ENCODE data around the gene MCRIP1.

MCRIP1 gene

DNA sequence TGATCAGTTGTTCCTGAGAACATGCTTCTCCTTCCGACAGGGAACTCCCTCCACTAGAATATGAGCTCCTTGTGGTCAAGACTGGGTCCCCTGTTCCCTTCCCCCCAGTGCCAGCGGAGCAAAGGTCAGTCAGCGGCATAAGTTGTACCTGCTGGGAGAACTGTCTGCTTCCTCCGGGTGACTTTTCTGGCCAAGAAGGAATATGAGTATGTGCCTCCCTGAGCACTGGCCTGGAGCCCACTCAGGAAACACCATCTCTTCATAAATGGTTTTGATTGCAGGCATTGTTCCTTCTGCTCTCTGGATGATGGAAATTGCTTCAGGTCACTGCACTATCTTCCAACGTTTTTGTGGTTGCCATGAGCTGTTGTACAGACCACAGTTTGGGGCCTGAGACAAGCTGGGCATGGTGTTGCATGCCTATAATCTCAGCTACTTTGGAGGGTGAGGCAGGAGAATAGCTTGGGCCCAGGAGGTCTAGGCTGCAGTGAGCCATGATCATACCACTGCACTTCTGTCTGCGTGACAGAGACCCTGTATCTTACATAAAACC lies 30.1 kb upstream of the MCRIP1 start:
- in situ Hi-C loops (cut with MboI; ENCODE audit: low sequenced_read_pairs) = no loop called here

DNA sequence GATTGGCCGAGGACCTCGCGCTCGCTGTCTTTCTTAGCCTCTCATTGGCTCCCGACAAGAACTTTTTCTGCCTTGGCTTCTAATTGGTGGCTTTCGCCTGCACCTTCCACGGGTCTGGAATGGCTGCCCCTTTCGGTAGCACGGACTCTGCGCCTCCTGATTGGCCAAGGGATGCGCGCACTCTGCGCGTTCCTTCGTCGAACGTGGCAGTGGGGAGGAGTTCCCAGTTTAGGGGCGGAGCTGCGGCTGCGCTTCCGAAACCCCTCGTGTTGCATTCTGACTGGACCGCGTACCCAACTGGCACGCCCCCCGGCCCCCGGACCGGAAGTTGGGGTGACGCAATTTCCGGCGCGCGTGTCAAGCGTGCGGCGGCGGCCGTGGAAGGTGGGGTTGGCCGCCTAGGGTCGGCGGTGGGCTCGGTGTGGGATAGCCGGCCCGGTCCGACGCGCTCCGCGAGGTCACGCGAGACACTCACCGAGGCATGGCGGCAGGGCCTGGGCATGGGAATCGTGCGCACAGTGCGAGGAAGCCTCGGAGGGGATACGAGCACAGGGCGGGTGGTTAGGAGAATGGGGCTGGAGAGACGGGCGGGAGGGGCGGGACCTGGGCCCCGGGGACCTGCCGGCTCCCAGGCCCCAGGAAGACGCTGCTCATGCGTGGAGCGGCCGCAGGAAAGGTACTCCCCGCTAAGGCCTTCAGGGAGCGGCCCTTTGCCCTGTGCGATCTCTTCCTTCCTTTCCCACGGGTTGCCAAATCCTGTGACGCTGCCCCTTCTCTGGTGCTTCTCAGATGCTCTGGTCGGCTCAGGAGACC lies 27.9 kb upstream of the MCRIP1 start:
- in situ Hi-C loops (cut with MboI; ENCODE audit: low sequenced_read_pairs) = no loop called here

DNA sequence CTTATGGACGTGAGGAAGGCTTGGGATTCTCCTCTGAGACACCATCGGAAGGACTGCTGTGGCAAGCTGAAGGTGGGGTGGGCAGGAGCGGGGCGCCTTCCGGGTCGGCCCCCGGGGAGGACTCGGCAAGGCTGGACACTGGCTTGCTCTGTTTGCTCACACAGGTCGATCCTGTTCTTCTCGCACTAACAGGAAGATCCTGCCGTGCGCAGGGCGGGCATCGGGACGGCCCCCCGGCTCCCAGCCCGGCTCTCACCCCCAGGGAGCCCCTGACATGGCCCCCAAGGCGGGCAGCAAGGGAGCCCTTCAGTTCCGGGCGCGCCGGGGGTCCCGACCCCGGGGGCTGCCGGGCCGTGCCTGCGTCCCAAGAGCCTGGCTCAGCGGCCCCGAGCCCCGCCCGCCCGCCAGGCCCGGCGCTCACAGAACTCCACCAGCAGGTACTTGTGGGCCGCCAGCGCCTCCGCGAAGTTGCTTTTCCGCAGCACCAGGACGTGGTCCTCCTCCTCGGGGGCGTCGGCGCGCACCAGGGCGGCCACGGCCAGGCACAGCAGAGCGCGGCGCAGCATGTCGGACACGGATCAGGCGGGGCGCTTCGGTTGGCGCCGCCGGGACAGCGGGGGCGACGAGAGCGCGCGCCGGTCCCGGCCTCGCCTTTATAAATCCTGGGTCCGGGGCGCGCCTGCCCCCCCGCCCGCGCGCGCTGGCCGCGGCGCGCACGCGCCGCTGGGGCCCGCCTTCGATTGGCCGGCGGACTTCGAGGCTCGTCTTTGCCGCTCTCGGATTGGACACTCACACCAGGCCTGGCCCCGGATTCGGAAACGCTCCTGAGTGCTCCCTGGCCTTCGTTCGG lies 27.0 kb upstream of the MCRIP1 start, which contains the start of gene P4HB:
P4HB (minus strand) TSS at position 630 of the 850 bp plus-strand sequence; CDS start at position 566, 64 bp downstream.
- in situ Hi-C loops (cut with MboI; ENCODE audit: low sequenced_read_pairs) = no loop called here

DNA sequence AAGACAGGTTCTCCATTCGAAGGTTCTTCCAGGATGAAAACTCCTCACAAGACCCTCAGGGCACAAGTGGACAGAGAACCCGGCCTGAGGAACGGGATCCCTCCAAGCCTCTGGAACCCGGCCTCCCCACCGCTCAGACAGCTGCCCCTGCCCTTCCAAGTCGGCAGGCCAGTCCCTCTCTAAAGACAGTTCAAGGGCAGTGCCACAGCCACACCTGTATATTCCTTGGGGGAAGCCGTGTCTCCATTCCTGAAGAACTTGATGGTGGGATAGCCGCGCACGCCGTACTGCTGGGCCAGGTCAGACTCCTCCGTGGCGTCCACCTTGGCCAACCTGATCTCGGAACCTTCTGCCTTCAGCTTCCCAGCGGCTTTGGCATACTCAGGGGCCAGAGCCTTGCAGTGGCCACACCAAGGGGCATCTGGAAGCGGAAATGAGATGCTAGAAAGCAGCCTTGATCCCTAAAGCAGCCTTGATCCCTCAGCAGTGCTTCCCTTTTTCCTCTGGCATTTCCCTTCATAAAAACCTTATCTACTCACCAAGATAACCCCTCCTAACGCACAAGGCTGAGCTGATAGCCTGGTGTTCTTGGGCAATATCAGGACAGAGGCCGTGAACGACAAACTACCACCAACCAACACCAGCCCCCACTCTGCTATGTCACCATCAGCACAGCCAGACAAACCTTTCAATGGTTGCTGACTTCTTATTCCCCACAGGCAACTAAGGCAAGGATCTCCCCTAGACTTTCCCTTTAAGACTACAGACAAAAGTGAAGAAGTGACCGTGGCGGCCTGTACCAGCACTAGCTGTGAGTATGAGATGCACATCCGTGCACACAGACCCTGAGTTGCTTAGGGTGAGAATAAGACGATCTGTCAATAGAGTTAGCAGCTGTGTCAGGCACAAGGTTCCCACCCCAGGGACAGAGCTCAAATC lies 26.1 kb upstream of the MCRIP1 start:
- in situ Hi-C loops (cut with MboI; ENCODE audit: low sequenced_read_pairs) = no loop called here

DNA sequence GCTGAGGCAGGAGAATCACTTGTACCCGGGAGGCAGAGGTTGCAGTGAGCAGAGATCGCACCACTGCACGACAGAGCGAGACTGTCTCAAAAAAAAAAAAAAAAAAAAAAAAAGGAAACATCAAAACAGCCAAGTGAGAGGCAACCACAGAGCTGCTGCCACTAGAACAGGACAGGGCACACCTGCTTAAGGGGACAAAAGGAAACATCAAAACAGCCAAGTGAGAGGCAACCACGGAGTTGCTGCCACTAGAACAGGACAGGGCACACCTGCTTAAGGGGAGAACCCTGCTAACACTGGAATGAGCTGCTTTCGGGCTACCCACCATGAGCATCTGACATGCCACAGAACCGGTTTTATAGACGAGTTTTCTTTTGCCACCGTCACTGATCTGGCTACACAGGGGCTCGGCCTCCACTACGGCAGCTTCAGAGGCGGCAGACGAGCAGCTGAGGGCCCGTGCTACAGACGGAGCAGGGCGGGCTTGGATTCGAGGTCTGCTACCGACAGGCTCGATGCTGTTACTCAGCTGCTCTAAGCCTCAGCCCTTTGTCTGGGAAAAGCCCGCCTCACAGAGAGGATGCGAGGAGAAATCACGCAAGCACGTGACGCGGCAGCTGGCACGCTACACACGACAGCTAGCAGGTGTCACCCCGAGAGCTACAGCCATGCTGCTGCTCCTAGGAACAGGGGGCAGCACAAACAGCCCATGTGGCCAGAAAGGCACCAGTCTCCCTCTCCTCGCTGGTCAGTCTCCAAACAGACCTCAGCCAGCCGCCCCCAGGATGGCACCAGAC lies 25.3 kb upstream of the MCRIP1 start:
- in situ Hi-C loops (cut with MboI; ENCODE audit: low sequenced_read_pairs) = no loop called here

DNA sequence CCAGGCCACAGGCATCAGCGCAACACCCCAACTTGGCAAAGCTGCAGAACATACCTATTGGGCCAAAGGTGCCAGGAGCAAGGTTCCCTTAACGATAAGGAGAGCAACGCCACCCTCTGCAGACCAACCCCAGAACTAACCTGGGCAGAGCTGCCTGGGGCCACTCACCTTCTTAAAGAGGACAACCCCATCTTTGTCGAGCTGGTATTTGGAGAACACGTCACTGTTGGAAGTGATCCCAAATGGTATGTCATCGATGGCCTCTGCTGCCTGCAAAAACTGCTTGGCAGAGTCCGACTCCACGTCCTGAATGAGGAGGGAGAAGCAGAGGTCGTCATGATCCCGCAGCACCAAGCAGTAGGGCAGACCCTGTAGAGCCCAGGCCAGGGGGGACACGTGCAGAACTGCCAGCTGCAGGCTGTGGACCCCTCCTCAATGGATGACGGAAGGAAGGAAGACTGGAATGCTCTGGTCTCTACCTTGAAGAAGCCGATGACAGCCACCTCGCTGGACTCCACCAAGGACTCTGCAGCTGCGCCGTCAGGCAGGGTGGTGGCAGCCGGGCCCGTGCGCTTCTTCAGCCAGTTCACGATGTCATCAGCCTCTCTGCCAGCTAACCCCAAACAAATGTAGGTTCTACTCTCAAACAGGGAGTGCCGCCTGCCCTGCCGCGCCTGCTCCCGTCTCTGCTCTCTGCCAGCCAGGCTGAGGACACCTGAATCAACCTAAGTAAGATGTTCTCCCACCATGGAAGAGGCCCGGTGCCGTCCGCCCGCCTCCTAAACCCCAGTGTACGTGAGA lies 22.1 kb upstream of the MCRIP1 start:
- in situ Hi-C loops (cut with MboI; ENCODE audit: low sequenced_read_pairs) = no loop called here

DNA sequence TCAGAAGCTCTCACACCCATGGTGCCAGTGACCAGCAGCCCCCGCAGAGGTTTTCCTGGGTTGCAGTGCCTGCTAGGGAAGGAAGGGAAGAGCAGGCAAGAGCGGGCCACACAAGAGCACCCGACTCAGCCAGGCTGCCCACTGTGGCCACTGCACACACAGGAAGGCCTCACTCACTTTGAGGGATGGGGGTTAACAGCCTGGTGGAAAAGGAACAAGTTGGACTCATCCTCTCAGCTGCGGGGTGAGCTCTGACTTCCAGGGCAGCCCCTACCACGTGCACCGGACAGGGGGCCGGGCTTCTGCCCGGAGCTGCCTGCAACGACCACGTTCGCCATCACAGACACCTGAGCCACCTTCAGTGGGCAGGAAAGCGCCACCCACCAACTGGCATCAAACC lies 19.1 kb upstream of the MCRIP1 start:
- in situ Hi-C loops (cut with MboI; ENCODE audit: low sequenced_read_pairs) = no loop called here

DNA sequence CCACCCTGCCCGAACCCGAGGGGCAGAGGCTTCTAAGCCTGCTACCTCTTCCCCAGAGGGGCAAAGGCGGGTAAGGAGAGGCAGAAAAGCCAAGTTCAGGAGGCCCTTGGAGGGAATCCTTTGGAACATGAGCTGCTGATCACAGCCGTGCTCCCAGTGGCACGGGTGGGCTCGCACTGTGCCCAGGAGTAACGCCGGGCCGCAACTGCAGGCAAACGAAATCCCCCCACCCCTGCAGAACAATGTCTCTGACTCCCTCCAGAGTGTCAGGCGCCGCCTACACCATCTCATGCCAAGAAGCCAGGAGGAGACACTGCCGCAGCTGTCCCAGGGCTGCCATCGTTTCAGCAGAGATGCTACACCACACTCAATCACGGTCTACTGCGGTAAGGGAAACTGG lies 18.3 kb upstream of the MCRIP1 start:
- in situ Hi-C loops (cut with MboI; ENCODE audit: low sequenced_read_pairs) = no loop called here

DNA sequence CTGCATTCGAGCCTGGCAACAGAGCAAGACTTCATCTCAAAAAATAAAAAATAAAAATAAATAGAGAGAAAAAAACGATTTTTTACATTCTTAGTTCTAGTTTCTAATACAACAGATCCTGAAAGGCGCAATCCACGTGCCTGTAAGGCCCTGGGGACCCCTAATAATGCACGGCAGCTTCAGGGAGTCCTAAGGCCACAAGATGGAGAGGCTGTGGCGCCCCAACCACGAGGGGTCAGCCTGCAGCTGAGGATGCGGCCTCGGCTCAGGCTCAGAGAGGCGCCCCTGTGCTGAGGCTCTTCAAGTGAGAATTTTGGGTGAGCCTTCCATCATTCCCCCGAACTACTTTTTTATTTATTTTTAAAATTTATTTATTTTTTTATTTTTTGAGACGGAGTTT lies 16.4 kb upstream of the MCRIP1 start:
- in situ Hi-C loops (cut with MboI; ENCODE audit: low sequenced_read_pairs) = no loop called here

DNA sequence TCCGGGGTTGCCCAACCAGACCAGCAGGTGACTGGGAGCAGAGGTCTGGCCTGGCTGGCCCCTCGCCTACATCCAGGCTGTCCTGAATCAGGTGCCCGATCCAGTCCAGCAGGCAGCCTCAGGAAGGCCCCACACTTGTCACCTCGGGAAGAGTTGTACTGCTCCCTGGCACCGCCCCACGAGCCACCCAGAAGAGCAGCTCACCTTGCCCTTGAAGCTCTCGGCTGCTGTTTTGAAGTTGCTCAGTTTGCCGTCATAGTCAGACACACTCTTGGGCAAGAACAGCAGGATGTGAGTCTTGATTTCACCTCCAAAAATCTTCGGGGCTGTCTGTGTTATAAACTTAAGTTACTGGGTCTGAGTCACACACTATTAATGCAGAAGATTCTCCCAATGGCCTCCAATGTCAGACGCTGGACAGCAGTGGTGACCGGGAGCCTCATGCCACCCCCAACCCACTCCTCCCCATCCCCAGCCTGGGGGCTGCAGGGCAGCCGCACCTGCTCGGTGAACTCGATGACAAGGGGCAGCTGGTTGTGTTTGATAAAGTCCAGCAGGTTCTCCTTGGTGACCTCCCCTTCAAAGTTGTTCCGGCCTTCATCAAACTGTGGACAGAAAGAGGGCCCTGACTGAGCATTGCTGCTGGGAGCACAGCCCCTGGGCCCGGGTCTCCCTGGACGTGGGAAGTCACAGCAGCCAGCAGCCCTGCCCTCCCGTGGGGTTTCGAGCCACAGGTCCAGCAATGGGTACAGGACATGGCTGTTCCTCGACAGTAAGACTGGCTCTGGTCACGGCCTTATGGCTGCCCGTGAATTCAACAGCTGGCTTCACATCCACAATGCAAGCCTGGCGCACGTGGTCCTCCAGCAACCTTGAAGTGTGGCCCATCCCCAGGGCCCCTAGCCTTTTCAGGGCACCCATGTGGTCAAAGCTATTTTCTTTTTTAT lies 13.9 kb upstream of the MCRIP1 start:
- in situ Hi-C loops (cut with MboI; ENCODE audit: low sequenced_read_pairs) = no loop called here

DNA sequence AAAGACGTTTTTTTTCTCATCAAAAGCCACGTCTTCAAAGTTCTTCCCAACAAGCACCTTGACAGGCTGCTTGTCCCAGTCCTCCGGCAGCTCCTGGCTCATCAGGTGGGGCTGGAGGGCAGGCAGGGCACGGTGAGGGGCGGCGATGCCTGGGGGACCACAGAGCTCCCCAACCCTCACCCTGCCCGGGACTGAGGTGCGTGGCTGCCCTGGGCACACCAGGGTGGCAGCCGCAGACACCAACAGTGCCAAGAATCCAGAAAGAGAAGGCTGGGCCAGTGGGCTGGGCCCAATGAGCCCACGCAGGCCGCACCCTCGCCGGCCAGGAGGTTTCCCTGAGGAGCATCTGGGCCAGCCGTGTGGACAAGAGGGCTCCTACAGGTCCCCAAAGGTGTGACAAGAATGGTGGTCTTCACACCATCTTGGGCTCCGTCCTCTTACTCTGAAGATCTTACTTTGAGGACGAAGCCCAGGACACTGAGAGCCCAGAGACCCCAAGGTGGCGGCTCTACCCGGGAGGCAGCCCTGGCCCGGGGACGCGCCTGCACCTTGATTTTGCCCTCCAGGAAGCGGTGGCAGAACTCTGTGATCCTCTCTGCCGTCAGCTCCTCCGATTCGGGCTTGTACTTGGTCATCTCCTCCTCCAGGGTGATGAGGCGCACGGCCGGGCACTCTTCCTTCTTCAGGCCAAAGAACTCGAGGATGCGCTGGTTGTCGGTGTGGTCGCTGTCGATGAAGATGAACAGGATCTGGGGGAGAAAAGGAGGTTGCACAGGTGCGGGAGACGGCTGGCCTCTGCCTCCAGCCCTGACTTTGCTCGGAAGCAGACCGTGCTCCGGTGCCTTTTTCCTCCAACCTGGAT lies 13.0 kb upstream of the MCRIP1 start:
- in situ Hi-C loops (cut with MboI; ENCODE audit: low sequenced_read_pairs) = no loop called here

DNA sequence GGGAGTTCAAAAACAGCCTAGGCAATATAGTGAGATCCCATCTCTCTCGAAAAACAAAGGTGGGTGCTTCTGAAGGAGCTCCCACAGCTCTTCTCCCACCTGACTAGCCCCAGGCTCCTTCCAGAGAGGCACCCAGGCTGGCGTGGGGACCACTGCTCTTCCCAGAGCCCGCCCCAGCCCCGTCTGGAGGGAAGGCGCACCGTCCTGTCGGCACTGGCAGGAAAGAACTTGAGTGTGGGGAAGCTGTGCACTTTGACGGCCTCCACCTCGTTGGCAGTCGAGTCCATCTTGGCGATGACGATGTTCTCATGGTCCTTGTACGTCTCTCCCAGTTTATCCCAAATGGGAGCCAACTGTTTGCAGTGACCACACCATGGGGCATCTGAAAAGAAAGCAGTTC lies 12.3 kb upstream of the MCRIP1 start:
- in situ Hi-C loops (cut with MboI; ENCODE audit: low sequenced_read_pairs) = no loop called here

DNA sequence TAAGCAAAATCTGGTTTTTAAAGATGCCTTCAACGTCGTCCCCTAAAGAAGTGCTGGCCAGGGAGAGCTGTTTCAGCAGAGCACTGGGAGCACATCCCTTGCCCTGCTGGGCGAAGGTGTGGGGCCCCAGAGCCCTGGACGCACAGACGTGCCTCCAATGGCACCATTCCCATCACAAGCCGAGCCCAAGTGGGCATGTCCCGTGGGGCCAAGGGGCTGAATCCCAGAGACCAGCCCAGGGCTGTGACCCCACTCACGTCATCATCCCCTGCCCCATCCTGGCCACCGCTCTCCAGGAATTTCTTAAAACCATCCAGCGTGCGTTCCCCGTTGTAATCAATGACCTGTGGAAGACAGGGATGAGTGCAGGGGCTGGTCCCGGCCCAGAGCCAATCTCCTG lies 11.8 kb upstream of the MCRIP1 start:
- in situ Hi-C loops (cut with MboI; ENCODE audit: low sequenced_read_pairs) = no loop called here

DNA sequence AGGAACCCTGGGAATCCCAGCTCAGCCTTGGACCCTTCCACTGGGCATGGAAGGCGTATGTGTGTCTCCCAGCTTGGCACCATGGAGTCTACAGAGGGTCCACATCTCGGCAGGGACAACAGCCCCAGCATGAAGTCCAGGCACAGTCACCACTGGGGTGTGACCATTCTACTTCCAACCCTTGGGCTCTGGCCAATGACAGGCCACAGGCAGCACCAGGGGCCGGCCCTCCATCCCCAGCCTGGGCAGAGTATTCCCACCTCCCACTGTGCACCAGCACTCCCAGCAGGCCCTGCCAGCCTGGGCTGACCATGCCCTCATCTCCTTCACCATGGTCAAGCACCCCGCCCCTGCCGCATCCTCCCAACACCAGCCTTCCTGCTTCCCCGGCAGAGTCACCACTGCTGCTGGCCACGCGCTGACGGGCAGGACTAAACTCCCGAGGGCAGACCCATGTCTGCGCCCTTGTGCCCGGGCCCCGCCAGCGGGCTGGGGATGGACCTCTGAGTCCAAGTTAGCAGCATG lies 11.3 kb upstream of the MCRIP1 start:
- in situ Hi-C loops (cut with MboI; ENCODE audit: low sequenced_read_pairs) = no loop called here

DNA sequence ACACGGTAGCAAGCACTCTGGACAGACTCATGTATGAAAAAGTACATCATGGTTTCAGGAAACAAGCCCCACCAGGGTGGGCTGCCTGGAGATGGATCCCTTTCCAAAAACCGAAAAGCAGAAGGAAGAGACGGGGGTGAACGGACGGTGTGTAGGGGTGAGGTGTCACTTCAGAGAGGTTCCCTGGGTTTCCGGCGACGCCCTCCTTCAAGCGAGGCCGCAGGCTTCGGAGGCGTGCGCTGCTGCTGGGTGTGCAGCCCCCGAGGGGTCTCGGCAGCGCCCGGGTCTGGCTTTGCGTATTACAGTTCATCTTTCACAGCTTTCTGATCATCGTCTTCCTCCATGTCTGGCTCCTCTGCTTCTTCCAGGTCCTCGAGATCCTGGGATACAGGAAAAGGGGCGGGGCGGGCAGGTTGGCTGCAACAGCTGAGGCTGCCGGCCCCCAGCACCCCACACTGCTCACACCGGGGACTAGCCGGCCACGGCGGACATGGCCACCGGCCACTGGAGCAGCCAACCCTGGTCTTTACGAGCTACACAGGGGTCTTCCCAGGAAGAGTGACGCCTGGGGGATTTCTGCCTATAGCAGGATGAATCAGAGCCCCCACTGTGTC lies 10.7 kb upstream of the MCRIP1 start:
- in situ Hi-C loops (cut with MboI; ENCODE audit: low sequenced_read_pairs) = no loop called here

DNA sequence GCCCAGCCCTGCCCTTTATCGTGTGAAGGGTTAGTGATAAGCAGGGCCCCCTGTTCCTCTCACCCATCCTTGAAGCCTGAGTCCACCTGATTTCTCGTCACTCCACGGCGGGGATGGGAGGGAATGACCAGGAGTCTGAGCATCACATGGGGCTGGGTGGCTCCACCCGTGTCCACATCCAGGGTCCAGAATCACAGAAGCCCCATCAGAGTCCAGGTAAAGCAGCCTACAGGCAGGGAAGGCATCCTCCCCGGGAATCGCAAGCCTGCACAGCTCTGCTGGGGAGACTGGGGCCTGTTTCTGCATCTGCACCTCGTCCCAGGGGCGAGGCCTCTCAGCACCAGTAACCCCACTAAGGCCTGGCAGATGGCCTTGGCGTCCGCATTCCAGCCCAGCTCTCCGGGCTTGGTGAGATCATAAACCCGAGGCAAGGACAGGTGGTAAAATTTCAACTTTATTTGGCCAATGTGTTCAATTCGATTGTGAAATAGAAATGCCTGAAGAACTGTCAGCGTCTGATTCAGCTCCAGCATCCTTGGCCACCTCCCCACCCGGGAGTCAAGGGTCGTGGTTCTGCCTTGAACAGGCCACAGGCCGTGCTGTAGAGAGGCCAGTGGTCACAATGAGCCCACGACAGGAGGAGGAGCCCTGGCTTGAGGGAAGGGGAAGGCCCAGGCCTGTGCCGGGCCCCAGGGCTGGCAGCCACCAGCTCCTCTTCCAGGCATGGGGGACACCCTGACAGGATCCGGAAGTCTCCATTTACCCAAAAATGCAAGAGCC lies 9.8 kb upstream of the MCRIP1 start:
- in situ Hi-C loops (cut with MboI; ENCODE audit: low sequenced_read_pairs) = no loop called here
